HepG2 (cell line): ENCODE measurements around the gene RUSF1. TPM values are rescaled to one million over a fixed set of nuclear protein-coding genes. Genes with fewer than 3 reads are reported as not detected.

ENCODE experiments used
- ATM ChIP-seq: fragments of 450-650 bp; IDR thresholded peaks from 2 replicates; pipeline ENCODE4 v1.7.1; 2017; ENCODE audit warnings: mild to moderate bottlenecking, borderline replicate concordance
- GFI1 ChIP-seq: sonication (generic); formaldehyde crosslinking; IDR thresholded peaks from 2 replicates; pipeline ENCODE4 v1.5.0; 2020; ENCODE audit warnings: missing genetic modification reagents, mild to moderate bottlenecking, borderline replicate concordance
- KDM4B ChIP-seq: sonication (generic); formaldehyde crosslinking; IDR thresholded peaks from 2 replicates; pipeline ENCODE4 v1.4.0; 2020; ENCODE audit warnings: missing genetic modification reagents
- NFIB ChIP-seq: sonication (generic); formaldehyde crosslinking; IDR thresholded peaks from 2 replicates; pipeline ENCODE4 v1.9.0; 2021; ENCODE audit warnings: missing genetic modification reagents, mild to moderate bottlenecking, borderline replicate concordance
- NFIC ChIP-seq: IDR thresholded peaks from 2 replicates; pipeline ENCODE4 v1.6.1; 2012; ENCODE audit warnings: mild to moderate bottlenecking, low read length, inconsistent platforms
- RFX5 ChIP-seq: IDR thresholded peaks from 2 replicates; pipeline ENCODE4 v1.6.1; 2011; ENCODE audit warnings: low read depth, low read length, improper control_type of control experiment
- TAF15 ChIP-seq: fragments of 200-400 bp; formaldehyde crosslinking; IDR thresholded peaks from one replicate; pipeline ENCODE4 v1.6.1; 2018; ENCODE audit warnings: mild to moderate bottlenecking, low read depth, low read length; ENCODE audit not compliant: poor library complexity, severe bottlenecking
- ZNF275 ChIP-seq: sonication (generic); formaldehyde crosslinking; IDR thresholded peaks from 2 replicates; pipeline ENCODE4 v1.8.0; 2022; ENCODE audit warnings: missing genetic modification reagents, mild to moderate bottlenecking, inconsistent platforms, borderline replicate concordance
- ZNF382 ChIP-seq: sonication (generic); formaldehyde crosslinking; IDR thresholded peaks from 2 replicates; pipeline ENCODE4 v1.5.0; 2020; ENCODE audit warnings: missing genetic modification reagents, mild to moderate bottlenecking, borderline replicate concordance
- ZNF570 ChIP-seq: sonication (generic); formaldehyde crosslinking; IDR thresholded peaks from 2 replicates; pipeline ENCODE4 v1.4.0; 2020; ENCODE audit warnings: mild to moderate bottlenecking, missing genetic modification reagents, borderline replicate concordance
- ZNF713 ChIP-seq: sonication (generic); formaldehyde crosslinking; IDR thresholded peaks from 2 replicates; pipeline ENCODE4 v1.4.0; 2020; ENCODE audit warnings: mild to moderate bottlenecking, missing genetic modification reagents
- ZNF720 ChIP-seq: sonication (generic); formaldehyde crosslinking; IDR thresholded peaks from 2 replicates; pipeline ENCODE4 v1.4.0; 2020; ENCODE audit warnings: missing genetic modification reagents
- ZSCAN25 ChIP-seq: sonication (generic); formaldehyde crosslinking; IDR thresholded peaks from 2 replicates; pipeline ENCODE4 v1.8.0; 2022; ENCODE audit warnings: mild to moderate bottlenecking, missing genetic modification reagents
- polyA plus RNA-seq, 8 experiments: library from polyadenylated mRNA; depleted of rRNA in 3 of 8; stranded (reverse) in 7 of 8; unstranded in 1 of 8; fragments of >200 nt; fragmentation: Illumina TruSeq in 4 of 8; extraction: Trizol in 4 of 8; gene quantifications; 2 replicates each; pipeline versions ENCODE4 v1.2.1 to v1.2.3, GENCODE V29; 2011 to 2016; ENCODE audit warnings: low read depth in 4 of 8, missing spikeins in 1 of 8, mixed read lengths in 1 of 8; ENCODE audit not compliant: insufficient read depth in 1 of 8
- total RNA-seq, 5 experiments: library from RNA; depleted of rRNA; stranded (reverse); fragments of >200 nt; fragmentation: Illumina TruSeq; extraction: Trizol; gene quantifications; 2 replicates each; pipeline ENCODE4 v1.2.3, GENCODE V29; 2016; ENCODE audit warnings: low read depth in 1 of 5
- TF ChIP-seq, protein P1 (sequence below): sonication (generic); formaldehyde crosslinking; IDR thresholded peaks from 2 replicates; pipeline ENCODE4 v1.5.1; 2020; ENCODE audit warnings: mild to moderate bottlenecking, missing genetic modification reagents, borderline replicate concordance
- TF ChIP-seq, protein P2 (sequence below): IDR thresholded peaks from 2 replicates; pipeline ENCODE4 v1.6.1; 2012; ENCODE audit warnings: low read depth, low read length, improper control_type of control experiment

RUSF1 gene
- total and polyA plus RNA-seq, 2 of the 13 experiments (the other 11 are each of a cell fraction or from before 2014, with no cell fraction given) = 40.8 to 50.2 TPM

GRCh38 chr16:31513884-31514283 is 5.7 kb upstream of the RUSF1 start (continued):
- no peak for TF ChIP-seq ZNF275 (CRISPR knock-in tag)
- TF ChIP-seq NFIC = no peak
- 0 out of 2 replicates have a peak, but pooled peaks have one; percentile 43 for TF ChIP-seq ATM
- no peak for TF ChIP-seq NFIB (CRISPR knock-in tag)
- TF ChIP-seq RFX5 = no peak
- no peak for TF ChIP-seq ZNF570 (CRISPR knock-in tag)
- TF ChIP-seq, protein P1, sequence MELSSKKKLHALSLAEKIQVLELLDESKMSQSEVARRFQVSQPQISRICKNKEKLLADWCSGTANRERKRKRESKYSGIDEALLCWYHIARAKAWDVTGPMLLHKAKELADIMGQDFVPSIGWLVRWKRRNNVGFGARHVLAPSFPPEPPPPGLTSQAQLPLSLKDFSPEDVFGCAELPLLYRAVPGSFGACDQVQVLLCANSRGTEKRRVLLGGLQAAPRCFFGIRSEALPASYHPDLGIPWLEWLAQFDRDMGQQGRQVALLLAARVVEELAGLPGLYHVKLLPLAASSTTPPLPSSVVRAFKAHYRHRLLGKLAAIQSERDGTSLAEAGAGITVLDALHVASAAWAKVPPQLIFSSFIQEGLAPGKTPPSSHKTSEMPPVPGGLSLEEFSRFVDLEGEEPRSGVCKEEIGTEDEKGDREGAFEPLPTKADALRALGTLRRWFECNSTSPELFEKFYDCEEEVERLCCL (CRISPR knock-in tag) = no peak
- TF ChIP-seq KDM4B = no peak
- no peak for TF ChIP-seq TAF15
- TF ChIP-seq GFI1 (CRISPR knock-in tag) = no peak
- TF ChIP-seq ZNF382 (CRISPR knock-in tag) = no peak
- TF ChIP-seq, protein P2, sequence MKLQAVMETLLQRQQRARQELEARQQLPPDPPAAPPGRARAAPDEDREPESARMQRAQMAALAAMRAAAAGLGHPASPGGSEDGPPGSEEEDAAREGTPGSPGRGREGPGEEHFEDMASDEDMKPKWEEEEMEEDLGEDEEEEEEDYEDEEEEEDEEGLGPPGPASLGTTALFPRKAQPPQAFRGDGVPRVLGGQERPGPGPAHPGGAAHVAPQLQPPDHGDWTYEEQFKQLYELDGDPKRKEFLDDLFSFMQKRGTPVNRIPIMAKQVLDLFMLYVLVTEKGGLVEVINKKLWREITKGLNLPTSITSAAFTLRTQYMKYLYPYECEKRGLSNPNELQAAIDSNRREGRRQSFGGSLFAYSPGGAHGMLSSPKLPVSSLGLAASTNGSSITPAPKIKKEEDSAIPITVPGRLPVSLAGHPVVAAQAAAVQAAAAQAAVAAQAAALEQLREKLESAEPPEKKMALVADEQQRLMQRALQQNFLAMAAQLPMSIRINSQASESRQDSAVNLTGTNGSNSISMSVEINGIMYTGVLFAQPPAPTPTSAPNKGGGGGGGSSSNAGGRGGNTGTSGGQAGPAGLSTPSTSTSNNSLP = no peak
- no peak for TF ChIP-seq ZNF713 (CRISPR knock-in tag)
- TF ChIP-seq ZNF720 (CRISPR knock-in tag) = no peak
- peak; percentile 82 for TF ChIP-seq ZSCAN25
